Right lung (tissue), 5 donors: ENCODE measurements around the gene TNS1. TPM values are rescaled to one million over a fixed set of nuclear protein-coding genes. Genes with fewer than 3 reads are reported as not detected.

Source experiments
- DNase-seq, 2 donors: peaks; one replicate each; pipeline ENCODE4 v3.0.0-alpha.2; 2013
- polyA plus RNA-seq, 5 donors: library from polyadenylated mRNA; unstranded; fragments of 120-200 nt; gene quantifications; one replicate each; pipeline versions ENCODE4 v1.2.1 to v1.2.3, GENCODE V29; 2013; ENCODE audit warnings: inconsistent platforms in 1 of 5, low replicate concordance in 1 of 5; ENCODE audit not compliant: insufficient read length in 5 of 5, insufficient read depth in 1 of 5

TNS1 gene
- polyA plus RNA-seq, 5 donors, result 113 to 196 (median 125) TPM

DNA sequence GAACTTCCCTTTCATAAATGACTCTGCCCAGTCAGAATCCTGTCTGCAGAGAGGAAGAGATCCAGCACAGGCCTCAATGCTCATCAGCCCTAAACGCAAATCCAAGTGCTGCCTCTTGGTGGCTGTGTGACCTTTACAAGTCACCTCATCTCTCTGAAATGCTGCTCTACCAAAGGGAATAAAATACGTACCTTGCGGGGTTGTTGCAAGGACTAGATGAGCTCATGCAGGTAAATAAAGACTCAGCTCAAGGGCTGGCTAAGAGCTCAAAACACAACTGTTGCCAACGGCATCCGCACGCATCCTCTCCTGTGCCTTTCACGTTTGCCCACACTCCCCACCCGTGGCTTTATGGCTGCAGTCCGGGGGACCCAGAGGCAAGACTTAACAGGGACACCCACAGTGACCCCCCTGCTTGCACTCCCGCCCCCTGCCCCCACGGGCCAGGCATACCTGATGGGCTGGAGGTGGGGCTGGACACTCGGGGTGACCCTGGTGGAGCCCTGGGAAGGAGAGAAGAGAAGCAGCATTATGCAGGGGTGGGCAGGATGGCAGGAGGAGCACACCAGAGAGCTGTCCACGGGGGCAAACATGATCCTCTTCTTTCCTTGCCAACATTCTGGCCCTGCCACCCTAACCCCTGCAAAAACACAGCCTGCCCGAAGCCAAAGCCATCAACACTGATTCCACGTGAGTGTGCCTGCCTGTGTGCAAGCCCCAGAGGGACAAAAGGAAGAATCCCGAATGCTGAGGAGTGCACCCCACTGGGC is 102.6 kb downstream of the TNS1 start:
- DNase-seq, result no peak

GRCh38 chr2:217899231-217900009 is 103.4 kb downstream of the TNS1 start:
- DNase-seq, result no peak

- DNase-seq, result peak in 1 of 2 donors; percentile 75
Measured at GRCh38 chr2:217897816-217898806, 104.7 kb downstream of the TNS1 start.

DNA sequence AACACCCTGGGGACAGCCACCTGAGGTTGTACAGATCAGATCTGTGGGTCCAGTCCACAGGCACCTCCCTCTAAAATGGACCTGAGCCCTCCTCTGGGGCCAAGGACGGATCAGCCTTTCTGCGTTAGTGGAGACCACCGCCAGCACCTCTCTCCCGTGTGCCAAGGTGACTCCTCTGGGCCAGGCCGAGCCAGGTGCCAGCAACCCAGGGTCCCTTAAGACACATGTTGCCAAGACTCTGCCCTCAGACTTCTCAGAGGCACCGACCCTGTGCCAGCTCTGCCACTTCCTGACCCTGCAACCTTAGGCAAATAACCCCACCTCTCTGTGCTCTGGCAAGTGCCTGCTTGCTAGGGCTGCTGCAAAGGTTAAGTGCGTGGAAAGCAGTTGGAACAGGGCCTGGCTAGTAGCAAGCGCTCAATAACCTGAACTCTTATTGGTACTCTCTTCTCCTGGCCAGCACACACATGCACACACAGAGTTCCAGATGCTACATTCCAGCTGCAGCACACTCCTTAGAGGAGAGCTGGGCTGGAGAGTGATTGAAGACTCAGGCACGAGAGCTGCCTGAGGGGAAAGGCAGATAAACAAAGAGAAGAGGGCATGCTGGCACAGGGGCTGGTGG is 105.6 kb downstream of the TNS1 start:
- no peak for DNase-seq

DNA sequence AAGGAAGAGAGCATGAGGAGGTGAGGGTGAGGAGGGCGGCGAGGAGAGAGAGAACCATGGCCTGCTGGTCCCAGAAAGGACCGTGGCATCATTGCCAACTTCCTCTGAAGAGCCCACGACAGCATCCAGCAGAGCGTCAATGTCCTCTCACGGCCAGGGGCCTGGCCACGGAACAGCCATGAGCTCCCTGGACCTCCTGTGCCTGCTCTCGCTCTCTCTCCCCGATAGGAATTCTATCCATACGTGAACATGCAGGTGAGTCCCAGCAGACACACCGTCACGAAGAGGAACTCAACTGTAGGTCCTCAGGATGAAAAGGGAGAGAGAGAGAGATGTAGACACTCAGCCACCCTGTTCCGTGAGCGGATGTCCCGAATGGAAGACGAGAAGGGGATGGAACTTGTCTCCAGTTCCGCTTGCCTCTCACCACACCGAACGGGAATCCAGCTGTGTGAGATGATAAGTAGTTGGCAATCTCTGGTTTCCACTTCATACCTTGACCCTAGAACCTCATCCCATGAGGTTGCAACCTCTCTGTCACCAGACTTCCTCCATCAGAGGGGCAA is 107.6 kb downstream of the TNS1 start:
- no peak for DNase-seq

DNA sequence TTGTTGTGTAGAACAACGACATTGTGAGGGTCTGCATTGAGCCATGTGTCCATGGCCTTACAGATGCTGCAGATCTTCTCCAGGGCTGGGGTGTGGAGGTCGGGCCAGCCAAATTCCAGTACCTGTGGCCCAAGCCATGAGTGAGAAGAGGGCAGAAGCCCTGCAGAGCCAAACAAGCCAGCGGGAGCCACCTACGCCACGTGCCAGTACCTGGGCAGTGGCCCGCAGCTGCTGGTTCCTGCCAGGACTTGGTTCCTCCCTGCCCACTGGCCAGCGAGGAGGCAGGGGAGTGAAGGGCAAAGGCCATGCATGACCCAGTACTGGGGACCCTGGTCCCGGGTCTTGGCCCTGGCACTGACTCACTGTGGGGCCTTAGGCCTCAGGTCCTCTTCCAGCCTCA is 109.4 kb downstream of the TNS1 start:
- no peak for DNase-seq

- no peak for DNase-seq
Measured at GRCh38 chr2:217892560-217892959, 110.2 kb downstream of the TNS1 start.

GRCh38 chr2:217890445-217890844 is 112.3 kb downstream of the TNS1 start:
- DNase-seq, result no peak

GRCh38 chr2:217889656-217890055 is 113.1 kb downstream of the TNS1 start:
- no peak for DNase-seq

DNA sequence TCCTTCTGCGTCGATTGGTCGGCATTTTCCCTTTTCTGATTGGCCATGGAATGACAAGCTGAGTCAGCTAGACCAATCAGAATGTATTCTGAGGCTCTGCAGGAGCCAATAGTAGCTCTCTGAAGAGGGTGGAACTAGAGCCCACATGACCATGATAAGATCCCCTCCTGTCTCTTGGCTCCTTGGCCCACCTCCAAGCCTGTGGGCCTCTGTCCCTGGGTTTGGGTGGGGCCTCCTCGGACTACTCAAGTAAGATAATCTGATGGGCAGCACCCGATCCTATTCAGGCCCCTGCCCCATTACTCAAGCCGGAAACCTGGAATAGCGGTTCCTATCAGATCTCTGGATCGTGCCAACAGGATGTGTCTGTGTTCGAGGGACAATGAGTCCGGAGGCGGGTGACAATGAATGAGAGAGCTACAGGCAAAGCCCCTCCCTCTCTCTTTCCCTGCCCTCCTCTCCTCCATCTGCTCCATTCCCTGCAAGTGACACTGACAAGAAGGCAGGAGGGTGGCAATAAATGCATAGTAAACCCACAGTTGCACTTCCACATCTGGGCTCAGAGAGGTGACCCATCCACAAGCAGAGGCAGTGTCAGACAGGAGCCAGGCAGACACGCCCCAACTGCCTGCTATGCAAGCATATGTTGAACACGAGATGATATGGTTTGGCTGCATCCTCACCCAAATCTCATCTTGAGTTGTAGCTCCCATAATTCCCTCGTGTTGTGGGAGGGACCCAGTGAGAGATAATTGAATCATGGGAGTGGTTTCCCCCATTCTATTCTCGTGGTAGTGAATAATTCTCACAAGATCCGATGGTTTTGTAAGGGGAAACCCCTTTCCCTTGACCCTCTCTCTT is 114.7 kb downstream of the TNS1 start:
- DNase-seq, result no peak

GRCh38 chr2:217886720-217887309 is 116.0 kb downstream of the TNS1 start:
- DNase-seq, result peak in 1 of 2 donors; percentile 70

DNA sequence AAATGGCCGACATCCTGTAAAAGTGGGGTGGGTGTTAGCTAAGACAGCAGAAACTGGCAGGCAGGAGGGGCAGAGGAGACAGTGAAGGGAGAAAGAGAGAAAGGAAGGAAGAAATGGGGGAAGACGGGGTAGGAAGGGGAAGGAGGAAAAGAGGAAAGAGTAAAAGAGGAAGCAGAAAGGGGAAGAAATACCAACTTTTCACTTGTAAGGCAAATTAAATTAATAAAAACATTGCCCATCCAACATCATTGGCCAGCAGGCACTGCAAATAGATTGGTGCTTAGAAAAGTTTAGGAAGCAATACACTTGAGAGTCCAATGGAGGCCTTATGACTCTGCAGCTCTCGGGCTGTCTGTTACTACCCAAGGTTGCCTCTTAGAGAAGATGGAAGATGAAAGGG is 116.7 kb downstream of the TNS1 start:
- DNase-seq, result no peak

GRCh38 chr2:217884985-217885384 is 117.8 kb downstream of the TNS1 start:
- no peak for DNase-seq

- no peak for DNase-seq
Measured at GRCh38 chr2:217880891-217881290, 121.9 kb downstream of the TNS1 start.

DNA sequence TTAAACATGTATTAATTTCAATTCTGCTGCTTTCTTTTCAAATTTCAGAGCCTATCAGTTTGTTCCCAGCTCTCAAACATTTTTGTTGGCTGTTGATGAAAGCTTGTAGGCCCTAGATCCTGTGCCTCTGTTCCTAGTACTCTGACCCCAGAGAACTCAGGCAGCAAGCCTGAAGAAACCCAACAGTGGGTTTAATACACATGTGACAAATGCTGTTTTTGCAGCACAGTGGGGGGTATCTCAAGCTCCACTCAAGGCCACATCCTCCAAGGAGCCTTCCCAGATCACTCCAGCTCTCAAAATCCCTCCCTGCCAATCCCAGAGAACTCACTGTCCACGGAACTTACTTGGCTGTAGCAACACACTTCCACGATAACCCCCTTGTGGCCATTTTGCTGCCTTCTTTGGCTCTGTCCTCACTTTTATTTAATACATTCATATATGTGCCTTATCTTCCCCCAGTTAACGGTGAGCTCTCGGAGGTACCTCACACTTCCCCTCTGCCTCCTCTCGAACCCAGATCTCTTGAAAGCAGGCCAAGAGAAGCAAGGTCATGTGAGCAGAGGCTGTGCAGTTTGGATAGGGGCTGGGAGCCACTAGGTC is 122.4 kb downstream of the TNS1 start:
- no peak for DNase-seq

GRCh38 chr2:217878915-217879590 is 123.7 kb downstream of the TNS1 start:
- no peak for DNase-seq

- no peak for DNase-seq
Measured at GRCh38 chr2:217877866-217878265, 124.9 kb downstream of the TNS1 start.

- no peak for DNase-seq
Measured at GRCh38 chr2:217876253-217876570, 126.6 kb downstream of the TNS1 start.
